Mammary epithelial cell (primary cell): ENCODE measurements around the gene CPLX4.
A peak's percentile ranks its signal among the peaks of the same experiment; 100 is the strongest.

Source experiments
- CTCF ChIP-seq, 2 donors: IDR thresholded peaks in 1 of 2; conservative IDR thresholded peaks in 1 of 2; 2 replicates each; pipeline ENCODE4 v1.5.1; 2011 to 2012; ENCODE audit warnings: inconsistent platforms in 2 of 2, low read length in 2 of 2, mild to moderate bottlenecking in 2 of 2, control low read depth in 1 of 2, low read depth in 1 of 2; ENCODE audit not compliant: insufficient read depth in 1 of 2; ENCODE audit errors: extremely low read depth in 1 of 2
- EZH2 ChIP-seq: IDR thresholded peaks from 2 replicates; pipeline ENCODE4 v1.6.1; 2012; ENCODE audit warnings: low read length, inconsistent platforms, borderline replicate concordance

GRCh38 chr18:59268721-59269562, 49.5 kb downstream of the CPLX4 start:
- peak in 1 of 2 donors; percentile 10 for TF ChIP-seq CTCF (conservative IDR thresholded peaks at IDR 0.05 in 1 of 2, IDR thresholded peaks at IDR 0.05 in 1 of 2; ENCODE audit: extremely low read depth in 1 of 2, insufficient read depth in 1 of 2, low read depth in 1 of 2, low read length in 2 of 2)
- TF ChIP-seq EZH2, result peak; percentile 80
